Sigmoid colon (tissue), 7 donors: Measurements from ENCODE around the gene HOOK2. TPM values are rescaled to one million over a fixed set of nuclear protein-coding genes. Genes with fewer than 3 reads are reported as not detected.

Experiments used
- DNase-seq: peaks from one replicate; pipeline ENCODE4 v3.0.0-alpha.2; 2019
- H3K27ac ChIP-seq, 4 donors: fragments of 200-600 bp; sonication (generic); one replicate each; pipeline ENCODE4 v1.5.1; 2016 to 2019; ENCODE audit warnings: mild to moderate bottlenecking in 1 of 4
- H3K27me3 ChIP-seq, 3 donors: fragments of 200-600 bp; sonication (generic); one replicate each; pipeline ENCODE4 v1.5.1; 2019; ENCODE audit warnings: mild to moderate bottlenecking in 1 of 3
- H3K36me3 ChIP-seq, 4 donors: fragments of 200-600 bp; sonication (generic); one replicate each; pipeline ENCODE4 v1.5.1; 2016 to 2019
- H3K4me1 ChIP-seq, 4 donors: fragments of 200-600 bp; sonication (generic); one replicate each; pipeline ENCODE4 v1.5.1; 2017 to 2019
- H3K4me3 ChIP-seq, 4 donors: fragments of 200-600 bp; sonication (generic); one replicate each; pipeline ENCODE4 v1.5.1; 2017 to 2019; ENCODE audit warnings: mild to moderate bottlenecking in 2 of 4, moderate library complexity in 1 of 4
- H3K9me3 ChIP-seq, 4 donors: fragments of 200-600 bp in 3 of 4; sonication (generic) in 3 of 4; one replicate each; pipeline versions ENCODE4 v1.5.1 to v1.6.1; 2013 to 2019
- EP300 ChIP-seq, 4 donors: sonication (generic); formaldehyde crosslinking; IDR thresholded peaks; one replicate each; pipeline ENCODE4 v1.6.1; 2017; ENCODE audit warnings: antibody characterized with exemption in 4 of 4
- POLR2A ChIP-seq, 2 donors: fragments of 450-650 bp; IDR thresholded peaks; one replicate each; pipeline ENCODE4 v1.6.1; 2016; ENCODE audit warnings: antibody characterized with exemption in 2 of 2, mild to moderate bottlenecking in 2 of 2, moderate library complexity in 2 of 2
- POLR2AphosphoS5 ChIP-seq, 4 donors: sonication (generic); formaldehyde crosslinking; IDR thresholded peaks; one replicate each; pipeline ENCODE4 v1.6.1; 2017; ENCODE audit warnings: antibody characterized with exemption in 4 of 4
- WGBS, 2 donors: extraction: QIAGEN DNeasy Blood & Tissue Kit; methylation state at CpG; one replicate each; pipeline ENCODE4 v1.1.7; 2013; 5-methylcytosine and 5-hydroxymethylcytosine counted together
- intact Hi-C: fragments of 100-400 bp; cut with DNase I; formaldehyde crosslinking; loops from one replicate; pipeline ENCODE4 v1.15.1; 2023
- polyA plus RNA-seq, 3 donors: library from polyadenylated mRNA; stranded (reverse); fragments of 200-250 nt; gene quantifications; one replicate each; pipeline ENCODE4 v1.2.3, GENCODE V29; 2013
- total RNA-seq, 4 donors: library from RNA; depleted of rRNA; stranded (reverse); fragments of >200 nt; gene quantifications; one replicate each; pipeline ENCODE4 v1.1.0, GENCODE V29; 2016
- TF ChIP-seq, protein P1 (sequence below), 4 experiments: fragments of 450-650 bp in 3 of 4; fragments of 200-600 bp in 1 of 4; IDR thresholded peaks; one replicate each; pipeline ENCODE4 v1.5.1; 2016 to 2019; ENCODE audit warnings: antibody characterized with exemption in 4 of 4, mild to moderate bottlenecking in 3 of 4, moderate library complexity in 2 of 4
- donor health status: healthy with polysubstance abuse.
- donor health status: Bipolar disorder and iron deficiency.
- donor health status: healthy.

The HOOK2 gene
- total and polyA plus RNA-seq, 7 donors: 10.2 to 80.4 (median 36.0) TPM

DNA sequence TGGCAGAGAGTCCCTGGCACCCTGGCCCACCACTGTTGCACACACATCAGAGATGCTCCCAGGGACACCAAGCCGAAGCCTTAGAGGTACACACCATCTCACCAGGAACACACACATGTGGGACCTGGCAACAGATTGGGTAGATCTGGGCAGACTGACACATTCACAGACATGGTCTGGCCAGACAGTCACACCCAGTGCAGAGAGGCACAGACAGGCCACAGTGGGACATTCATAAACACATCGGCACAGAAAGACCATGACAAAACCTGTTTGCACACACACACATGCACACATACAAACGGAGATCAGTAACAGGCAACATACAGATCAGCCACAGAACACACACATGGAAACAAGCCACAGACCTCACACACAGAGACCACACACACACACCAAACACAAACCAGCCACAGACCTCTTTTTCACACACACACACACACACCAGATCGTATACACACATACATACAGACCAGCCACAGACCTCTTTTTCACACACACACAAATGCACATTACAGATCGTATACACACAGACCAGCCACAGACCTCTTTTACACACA lies 9.6 kb upstream of the HOOK2 start:
- Histone ChIP-seq H3K4me1 (peaks cover 0 to 63% (median 61%) of the 10 kb centered on the region in 4 donors), H3K27me3 (no peaks in the 10 kb centered on the region), H3K9me3 (no peaks in the 10 kb centered on the region), H3K27ac (peak overlapping the region; percentile 97 to 100 (median 98)), H3K4me3 (peak overlapping the region in 1 of 4 donors; percentile 2), H3K36me3 (no peaks in the 10 kb centered on the region)
- intact Hi-C loops: no loop called here
- WGBS, 2 donors: 39 to 41% methylated on average over 5 of the region's 5 CpGs
- TF ChIP-seq EP300 (IDR thresholded peaks at IDR 0.05) (no peak), POLR2AphosphoS5 (IDR thresholded peaks at IDR 0.05) (no peak), POLR2A (IDR thresholded peaks at IDR 0.05) (no peak)
- TF ChIP-seq, protein P1, sequence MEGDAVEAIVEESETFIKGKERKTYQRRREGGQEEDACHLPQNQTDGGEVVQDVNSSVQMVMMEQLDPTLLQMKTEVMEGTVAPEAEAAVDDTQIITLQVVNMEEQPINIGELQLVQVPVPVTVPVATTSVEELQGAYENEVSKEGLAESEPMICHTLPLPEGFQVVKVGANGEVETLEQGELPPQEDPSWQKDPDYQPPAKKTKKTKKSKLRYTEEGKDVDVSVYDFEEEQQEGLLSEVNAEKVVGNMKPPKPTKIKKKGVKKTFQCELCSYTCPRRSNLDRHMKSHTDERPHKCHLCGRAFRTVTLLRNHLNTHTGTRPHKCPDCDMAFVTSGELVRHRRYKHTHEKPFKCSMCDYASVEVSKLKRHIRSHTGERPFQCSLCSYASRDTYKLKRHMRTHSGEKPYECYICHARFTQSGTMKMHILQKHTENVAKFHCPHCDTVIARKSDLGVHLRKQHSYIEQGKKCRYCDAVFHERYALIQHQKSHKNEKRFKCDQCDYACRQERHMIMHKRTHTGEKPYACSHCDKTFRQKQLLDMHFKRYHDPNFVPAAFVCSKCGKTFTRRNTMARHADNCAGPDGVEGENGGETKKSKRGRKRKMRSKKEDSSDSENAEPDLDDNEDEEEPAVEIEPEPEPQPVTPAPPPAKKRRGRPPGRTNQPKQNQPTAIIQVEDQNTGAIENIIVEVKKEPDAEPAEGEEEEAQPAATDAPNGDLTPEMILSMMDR (IDR thresholded peaks at IDR 0.05): no peak
- DNase-seq: no peak

DNA sequence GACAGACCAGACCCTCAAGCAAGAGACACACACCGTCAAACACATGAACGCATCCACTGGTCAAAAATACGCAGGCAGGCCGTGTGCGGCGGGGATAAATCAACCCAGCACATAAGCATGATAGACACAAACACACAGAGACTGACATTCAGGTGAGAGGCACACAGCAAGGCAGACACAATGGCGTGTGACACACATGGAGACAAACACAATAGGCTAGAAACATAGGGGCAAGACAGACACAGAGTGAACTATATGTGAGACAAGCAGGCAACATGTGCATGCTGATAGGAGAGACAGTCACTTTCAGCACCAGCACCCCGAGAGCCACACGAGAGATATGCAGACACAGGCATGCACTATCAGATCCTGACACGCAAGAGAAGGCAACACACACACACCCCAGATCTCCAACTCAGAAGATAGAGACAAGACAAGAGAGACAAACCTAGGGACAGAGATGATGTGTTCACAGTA lies 9.1 kb upstream of the HOOK2 start:
- WGBS, 2 donors: 64 to 68% methylated on average over 10 of the region's 10 CpGs
- Histone ChIP-seq H3K4me1 (peaks cover 0 to 67% (median 62%) of the 10 kb centered on the region in 4 donors), H3K27ac (peak overlapping the region; percentile 97 to 100 (median 98)), H3K9me3 (no peaks in the 10 kb centered on the region), H3K4me3 (peak overlapping the region in 1 of 4 donors; percentile 2), H3K27me3 (no peaks in the 10 kb centered on the region), H3K36me3 (no peaks in the 10 kb centered on the region)
- no peak for DNase-seq
- intact Hi-C loops: no loop called here
- no peak for TF ChIP-seq POLR2AphosphoS5 (IDR thresholded peaks at IDR 0.05)
- TF ChIP-seq, protein P1 (IDR thresholded peaks at IDR 0.05): no peak
- TF ChIP-seq EP300 (IDR thresholded peaks at IDR 0.05): no peak
- TF ChIP-seq POLR2A (IDR thresholded peaks at IDR 0.05): no peak

- TF ChIP-seq EP300 (IDR thresholded peaks at IDR 0.05) (no peak), POLR2A (IDR thresholded peaks at IDR 0.05) (no peak), POLR2AphosphoS5 (IDR thresholded peaks at IDR 0.05) (no peak)
- TF ChIP-seq, protein P1 (IDR thresholded peaks at IDR 0.05): no peak
- 8 to 38% methylated on average over 19 of the region's 19 CpGs for WGBS, 2 donors
- Histone ChIP-seq H3K27me3 (no peaks in the 10 kb centered on the region), H3K27ac (peak overlapping the region; percentile 97 to 100 (median 98)), H3K9me3 (no peaks in the 10 kb centered on the region), H3K36me3 (no peaks in the 10 kb centered on the region), H3K4me3 (peak overlapping the region in 1 of 4 donors; percentile 63), H3K4me1 (peaks cover 0 to 67% (median 62%) of the 10 kb centered on the region in 4 donors)
- intact Hi-C loops: no loop called here
- no peak for DNase-seq
Observed at GRCh38 chr19:12783849-12784393, 8.6 kb upstream of the HOOK2 start.

DNA sequence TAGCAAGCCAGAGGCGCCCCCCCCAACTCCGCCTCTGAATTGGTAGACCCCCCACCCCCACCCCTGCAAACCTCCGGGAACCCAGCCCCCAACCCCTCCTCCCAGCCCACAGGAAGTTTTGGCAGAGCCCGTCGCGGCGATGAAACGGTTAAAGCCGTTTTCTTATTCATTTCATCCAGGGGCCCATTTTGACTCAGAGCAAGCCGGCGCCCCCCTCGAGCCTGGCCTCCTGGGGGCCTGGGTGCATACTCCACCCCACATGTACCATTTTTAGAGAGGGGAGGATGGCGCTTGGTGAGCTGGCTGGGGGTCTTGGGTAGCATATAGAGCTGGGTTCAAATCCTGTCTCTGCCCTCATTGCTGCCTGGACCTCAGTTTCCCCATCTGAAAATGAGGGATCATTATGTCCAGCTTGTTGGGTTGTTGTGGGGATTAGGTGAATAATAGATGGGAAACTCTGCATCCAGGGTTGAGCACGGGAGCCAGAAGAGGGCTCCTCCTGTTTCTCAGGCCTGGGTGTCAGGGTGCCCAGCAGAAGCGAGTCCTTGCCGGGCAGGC lies 8.0 kb upstream of the HOOK2 start:
- no peak for DNase-seq
- WGBS, 2 donors: 11 to 13% methylated on average over 16 of the region's 16 CpGs
- TF ChIP-seq POLR2AphosphoS5 (IDR thresholded peaks at IDR 0.05) (no peak), EP300 (IDR thresholded peaks at IDR 0.05) (no peak), POLR2A (IDR thresholded peaks at IDR 0.05) (no peak)
- TF ChIP-seq, protein P1 (IDR thresholded peaks at IDR 0.05): no peak
- H3K27me3 ChIP-seq: no peaks in the 10 kb centered on the region
- H3K27ac ChIP-seq: peak overlapping the region; percentile 97 to 100 (median 98)
- H3K9me3 ChIP-seq: no peaks in the 10 kb centered on the region
- intact Hi-C loops: no loop called here
- H3K4me3 ChIP-seq: peak overlapping the region; percentile 32 to 63 (median 52)
- H3K36me3 ChIP-seq: no peaks in the 10 kb centered on the region
- H3K4me1 ChIP-seq: peaks cover 0 to 67% (median 62%) of the 10 kb centered on the region in 4 donors
